ENCODE results near the gene SARDH.

DNA sequence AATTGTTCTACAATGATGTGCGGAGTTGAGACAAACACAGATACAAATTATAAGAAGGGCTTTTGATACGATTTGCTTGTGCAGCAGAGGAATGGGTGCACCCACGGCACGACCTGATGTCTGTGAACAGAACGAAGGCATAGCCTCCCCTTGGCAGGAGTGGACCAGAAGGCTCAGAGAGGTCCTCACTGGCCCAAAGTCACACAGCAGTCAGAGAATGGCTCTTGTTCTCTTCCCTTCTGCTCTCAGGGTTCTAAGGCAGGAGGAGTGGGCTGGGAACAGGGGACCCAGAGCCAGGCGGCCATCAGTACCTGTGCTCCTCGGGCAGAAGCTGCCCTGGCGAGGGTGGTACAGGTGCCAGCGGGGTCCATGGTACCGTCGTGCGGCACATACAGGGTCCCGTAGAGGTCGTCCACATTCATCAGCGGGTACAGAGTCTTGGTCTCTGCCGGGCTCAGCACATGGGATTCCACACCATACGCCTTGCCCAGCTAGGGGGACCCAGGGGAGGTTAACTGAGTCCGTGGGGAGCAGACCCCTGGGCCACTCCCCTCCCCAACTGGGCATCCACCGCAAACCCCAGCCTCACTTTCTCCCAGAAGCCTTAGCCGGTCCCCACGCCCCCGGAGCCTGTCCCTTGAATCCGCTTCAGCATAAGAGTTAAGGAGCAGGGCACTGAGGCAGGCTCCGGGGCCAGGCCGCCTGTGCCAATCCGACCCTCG lies 7.0 kb downstream of the SARDH start:
- TF ChIP-seq, protein P1, sequence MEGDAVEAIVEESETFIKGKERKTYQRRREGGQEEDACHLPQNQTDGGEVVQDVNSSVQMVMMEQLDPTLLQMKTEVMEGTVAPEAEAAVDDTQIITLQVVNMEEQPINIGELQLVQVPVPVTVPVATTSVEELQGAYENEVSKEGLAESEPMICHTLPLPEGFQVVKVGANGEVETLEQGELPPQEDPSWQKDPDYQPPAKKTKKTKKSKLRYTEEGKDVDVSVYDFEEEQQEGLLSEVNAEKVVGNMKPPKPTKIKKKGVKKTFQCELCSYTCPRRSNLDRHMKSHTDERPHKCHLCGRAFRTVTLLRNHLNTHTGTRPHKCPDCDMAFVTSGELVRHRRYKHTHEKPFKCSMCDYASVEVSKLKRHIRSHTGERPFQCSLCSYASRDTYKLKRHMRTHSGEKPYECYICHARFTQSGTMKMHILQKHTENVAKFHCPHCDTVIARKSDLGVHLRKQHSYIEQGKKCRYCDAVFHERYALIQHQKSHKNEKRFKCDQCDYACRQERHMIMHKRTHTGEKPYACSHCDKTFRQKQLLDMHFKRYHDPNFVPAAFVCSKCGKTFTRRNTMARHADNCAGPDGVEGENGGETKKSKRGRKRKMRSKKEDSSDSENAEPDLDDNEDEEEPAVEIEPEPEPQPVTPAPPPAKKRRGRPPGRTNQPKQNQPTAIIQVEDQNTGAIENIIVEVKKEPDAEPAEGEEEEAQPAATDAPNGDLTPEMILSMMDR (conservative IDR thresholded peaks at IDR 0.05), result no peak
- no peak for TF ChIP-seq EZH2 (IDR thresholded peaks at IDR 0.05; ENCODE audit: low read depth)

Measured in PC-9 (cell line).